ENCODE measurements around the gene KHK.
"Not testable (repeated sequence)": the region's sequence is repeated elsewhere in the genome, so short reads cannot be mapped to it uniquely, and the experiment has no call there.

KHK gene

GRCh38 chr2:27060323-27060722, 26.2 kb upstream of the KHK start:
- no peak for DNase-seq (ENCODE audit: low read depth)

GRCh38 chr2:27065128-27065527, 21.4 kb upstream of the KHK start:
- no peak for DNase-seq (ENCODE audit: low read depth)

- DNase-seq (ENCODE audit: low read depth): no peak
Measured at GRCh38 chr2:27067385-27067784, 19.2 kb upstream of the KHK start.

- no peak for DNase-seq (ENCODE audit: low read depth)
Measured at GRCh38 chr2:27069436-27069835, 17.1 kb upstream of the KHK start.

- no peak for DNase-seq (ENCODE audit: low read depth)
Measured at GRCh38 chr2:27069961-27070618, 16.5 kb upstream of the KHK start.

GRCh38 chr2:27070653-27071276, 15.8 kb upstream of the KHK start:
- DNase-seq (ENCODE audit: low read depth): no peak

- peak; percentile 88 for DNase-seq (ENCODE audit: low read depth)
Measured at GRCh38 chr2:27071277-27071989, 15.1 kb upstream of the KHK start, which contains the start of gene OST4. OST4 (minus strand) TSS chr2:27071654.

- no peak for DNase-seq (ENCODE audit: low read depth)
Measured at GRCh38 chr2:27071990-27072830, 14.4 kb upstream of the KHK start.

- no peak for DNase-seq (ENCODE audit: low read depth)
Measured at GRCh38 chr2:27072920-27073319, 13.7 kb upstream of the KHK start.

- no peak for DNase-seq (ENCODE audit: low read depth)
Measured at GRCh38 chr2:27073782-27074181, 12.8 kb upstream of the KHK start.

- DNase-seq (ENCODE audit: low read depth): no peak
Measured at GRCh38 chr2:27074738-27075565, 11.6 kb upstream of the KHK start.

GRCh38 chr2:27075566-27075871, 11.1 kb upstream of the KHK start:
- DNase-seq (ENCODE audit: low read depth): not testable (repeated sequence)

- no peak for DNase-seq (ENCODE audit: low read depth)
Measured at GRCh38 chr2:27076323-27076722, 10.2 kb upstream of the KHK start.

- DNase-seq (ENCODE audit: low read depth): no peak
Measured at GRCh38 chr2:27077231-27077630, 9.3 kb upstream of the KHK start.

GRCh38 chr2:27078267-27079194, 8.0 kb upstream of the KHK start, which contains the start of gene EMILIN1:
EMILIN1 (plus strand) TSS chr2:27078615; CDS start chr2:27079066, 451 bp downstream.
- DNase-seq (ENCODE audit: low read depth): peak; percentile 95

- DNase-seq (ENCODE audit: low read depth): no peak
Measured at GRCh38 chr2:27079233-27080139, 7.1 kb upstream of the KHK start.

GRCh38 chr2:27080140-27080469, 6.5 kb upstream of the KHK start:
- DNase-seq (ENCODE audit: low read depth): no peak

GRCh38 chr2:27080603-27080936, 6.0 kb upstream of the KHK start:
- DNase-seq (ENCODE audit: low read depth): no peak

- no peak for DNase-seq (ENCODE audit: low read depth)
Measured at GRCh38 chr2:27081984-27082772, 4.4 kb upstream of the KHK start.
